ENCODE results near the gene GNA14.
"Not testable (repeated sequence)": the region's sequence is repeated elsewhere in the genome, so short reads cannot be mapped to it uniquely, and the experiment has no call there.

Gene GNA14

DNA sequence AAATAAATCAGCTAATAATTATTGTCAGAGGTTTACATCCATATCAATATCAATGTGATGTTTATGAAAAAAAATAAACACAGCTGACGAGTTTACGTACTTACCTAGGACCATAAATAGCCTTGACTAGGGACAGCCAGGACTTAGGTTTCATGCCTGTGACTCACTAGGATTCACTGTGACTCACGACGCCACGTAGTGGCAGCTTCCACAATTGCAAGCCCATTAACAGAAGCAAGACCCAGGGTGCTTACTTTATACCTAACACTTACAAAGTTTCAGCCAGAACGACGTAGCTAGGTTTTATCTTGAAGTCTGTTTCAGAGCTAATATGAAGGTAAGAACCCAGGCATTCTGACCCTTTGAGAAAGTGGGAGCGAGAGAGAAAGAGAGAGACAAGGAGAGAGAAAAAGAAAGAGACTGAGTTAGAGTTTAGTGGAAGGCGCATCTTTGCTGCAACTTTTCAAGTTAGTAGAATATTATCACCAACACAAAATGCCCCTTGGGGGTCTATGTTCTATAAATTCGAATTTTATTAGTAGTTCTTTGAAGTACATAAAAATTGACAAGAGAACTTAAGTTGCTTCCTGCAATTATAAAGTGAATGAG, 191.2 kb downstream of the GNA14 start:
- TF ChIP-seq POLR2A (IDR thresholded peaks at IDR 0.05; ENCODE audit: low read length) (no peak), GATA1 (IDR thresholded peaks at IDR 0.05; ENCODE audit: low read depth, low read length) (no peak)
- DNase-seq, result peak; percentile 80 to 89

DNA sequence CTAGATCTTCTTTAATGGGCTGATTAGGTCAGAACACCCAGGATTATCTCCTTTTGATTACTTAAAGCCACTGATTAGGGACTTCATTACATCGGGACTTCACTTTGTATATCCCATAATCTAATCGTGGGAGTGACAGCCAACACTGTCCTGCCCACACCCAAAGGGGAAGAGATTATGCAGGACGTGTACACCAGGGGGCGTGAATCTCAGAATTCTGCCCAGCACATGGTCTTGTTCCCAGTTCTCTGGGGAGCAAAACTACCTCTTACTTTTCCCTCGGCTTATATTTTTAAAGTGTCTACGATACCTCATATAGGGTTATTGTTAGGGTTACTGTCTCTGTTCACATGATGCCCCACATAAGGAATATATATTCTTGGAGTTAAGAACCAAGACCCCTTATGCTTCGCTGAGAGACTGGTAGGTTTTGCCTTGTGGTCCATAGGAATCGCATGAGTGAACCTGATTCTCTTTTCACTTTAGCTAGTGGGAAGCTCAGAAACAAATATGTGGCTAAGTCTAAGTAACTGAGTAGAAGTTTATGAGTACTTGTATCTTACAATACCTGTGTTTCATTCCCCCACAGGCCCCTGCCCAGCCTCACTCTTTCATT, 192.7 kb downstream of the GNA14 start:
- peak; percentile 66 to 75 for DNase-seq
- TF ChIP-seq POLR2A (IDR thresholded peaks at IDR 0.05; ENCODE audit: low read length) (no peak), GATA1 (IDR thresholded peaks at IDR 0.05; ENCODE audit: low read depth, low read length) (no peak)

DNA sequence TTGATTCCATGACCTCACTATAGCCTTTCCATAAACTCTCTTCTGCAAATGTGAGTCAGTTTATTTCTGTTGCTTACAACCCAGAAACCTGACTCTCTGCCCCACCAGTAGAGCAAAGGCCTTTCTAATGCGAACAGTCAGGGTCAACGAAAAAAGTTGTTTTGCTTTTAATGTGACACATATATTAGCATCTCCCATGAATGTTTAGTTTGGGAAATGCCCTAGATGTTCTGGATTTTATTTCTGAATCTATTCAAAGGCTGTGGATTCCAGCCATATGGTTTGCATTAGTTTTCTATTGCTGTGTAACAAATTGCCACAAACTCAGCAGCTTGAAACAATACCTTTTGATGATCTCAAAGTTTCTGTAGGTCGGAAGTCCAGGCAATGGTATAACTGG, 193.5 kb downstream of the GNA14 start:
- no peak for DNase-seq
- no peak for TF ChIP-seq POLR2A (IDR thresholded peaks at IDR 0.05; ENCODE audit: low read length)
- no peak for TF ChIP-seq GATA1 (IDR thresholded peaks at IDR 0.05; ENCODE audit: low read depth, low read length)

DNA sequence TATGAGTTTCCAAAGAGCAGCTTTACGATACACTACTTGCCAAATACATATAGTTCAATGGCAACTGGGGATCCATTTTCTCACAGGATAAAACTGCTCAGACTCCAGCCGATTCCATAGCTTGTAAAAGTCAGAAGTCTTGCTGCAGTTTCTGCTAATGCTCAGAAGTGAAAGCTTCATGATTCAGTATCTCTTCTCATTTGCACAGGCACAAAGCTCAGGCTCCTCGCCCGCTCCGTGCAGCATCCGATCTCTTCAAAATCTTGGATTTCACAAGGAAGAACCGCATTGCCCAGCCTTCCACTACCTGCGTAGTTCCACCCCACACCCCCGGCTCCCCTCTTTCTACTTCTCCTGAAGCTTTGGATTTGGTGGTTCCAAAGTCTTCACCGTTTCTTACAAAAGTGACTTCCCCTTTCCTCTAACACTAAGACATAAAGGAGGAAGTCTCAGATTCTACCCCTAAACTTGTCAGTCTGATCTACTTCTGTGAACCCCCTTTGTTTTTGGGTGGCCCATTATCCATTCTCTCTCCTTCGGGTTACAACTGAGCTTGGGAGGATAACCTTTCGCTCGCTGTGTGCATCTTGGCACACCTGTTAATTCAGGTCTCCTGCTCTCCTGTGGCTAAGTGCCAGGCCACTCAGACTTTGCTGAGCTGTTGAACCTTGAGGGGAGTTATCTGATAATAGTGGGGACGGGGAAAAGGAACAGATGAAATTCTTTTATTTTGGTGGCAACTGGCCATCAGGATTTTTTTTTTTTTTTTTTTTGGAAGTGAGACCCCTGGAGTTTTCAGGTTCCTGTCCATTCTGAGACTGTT, 194.1 kb downstream of the GNA14 start:
- TF ChIP-seq POLR2A (IDR thresholded peaks at IDR 0.05; ENCODE audit: low read length), result no peak
- no peak for TF ChIP-seq GATA1 (IDR thresholded peaks at IDR 0.05; ENCODE audit: low read depth, low read length)
- no peak for DNase-seq

DNA sequence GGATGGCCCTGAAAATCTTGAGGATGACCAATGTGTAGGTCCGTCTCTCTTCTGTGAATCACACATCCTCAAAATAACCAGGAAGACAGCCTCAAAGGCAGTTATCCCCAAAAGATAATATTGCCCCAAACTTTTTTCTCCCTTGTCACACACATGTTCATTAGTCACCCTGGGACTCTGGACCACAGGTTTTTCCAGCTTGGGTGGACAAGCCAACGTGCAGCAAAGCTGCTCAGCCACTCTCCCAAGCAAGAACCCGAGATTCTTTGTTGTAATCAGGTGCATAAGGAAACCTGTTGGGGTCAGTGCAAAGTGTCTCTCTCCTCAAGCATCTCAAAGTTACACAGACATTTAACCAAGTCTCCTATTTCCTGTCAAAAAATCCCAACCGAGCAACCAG, 196.6 kb downstream of the GNA14 start:
- TF ChIP-seq POLR2A (IDR thresholded peaks at IDR 0.05; ENCODE audit: low read length), result no peak
- DNase-seq, result no peak

DNA sequence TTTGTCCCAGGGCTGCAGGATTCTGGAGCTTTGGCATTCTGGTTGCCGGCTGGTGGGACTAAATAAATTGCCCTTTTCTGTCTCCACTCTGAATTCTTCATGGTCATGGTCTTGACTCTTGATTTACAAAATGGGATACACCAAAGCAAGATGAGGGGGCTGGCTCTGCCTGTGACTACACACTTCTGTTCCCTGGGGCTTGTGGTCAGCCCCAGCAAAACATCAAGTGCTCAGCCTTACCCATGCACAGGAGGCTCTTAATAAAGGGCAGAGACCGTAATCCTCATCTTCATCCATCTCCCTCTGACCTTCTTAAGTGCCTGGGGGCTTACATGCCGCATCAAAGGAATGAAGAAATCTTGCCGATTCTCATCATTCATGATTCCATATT, 198.0 kb downstream of the GNA14 start:
- TF ChIP-seq POLR2A (IDR thresholded peaks at IDR 0.05; ENCODE audit: low read length), result no peak
- no peak for TF ChIP-seq GATA1 (IDR thresholded peaks at IDR 0.05; ENCODE audit: low read depth, low read length)
- DNase-seq, result no peak

DNA sequence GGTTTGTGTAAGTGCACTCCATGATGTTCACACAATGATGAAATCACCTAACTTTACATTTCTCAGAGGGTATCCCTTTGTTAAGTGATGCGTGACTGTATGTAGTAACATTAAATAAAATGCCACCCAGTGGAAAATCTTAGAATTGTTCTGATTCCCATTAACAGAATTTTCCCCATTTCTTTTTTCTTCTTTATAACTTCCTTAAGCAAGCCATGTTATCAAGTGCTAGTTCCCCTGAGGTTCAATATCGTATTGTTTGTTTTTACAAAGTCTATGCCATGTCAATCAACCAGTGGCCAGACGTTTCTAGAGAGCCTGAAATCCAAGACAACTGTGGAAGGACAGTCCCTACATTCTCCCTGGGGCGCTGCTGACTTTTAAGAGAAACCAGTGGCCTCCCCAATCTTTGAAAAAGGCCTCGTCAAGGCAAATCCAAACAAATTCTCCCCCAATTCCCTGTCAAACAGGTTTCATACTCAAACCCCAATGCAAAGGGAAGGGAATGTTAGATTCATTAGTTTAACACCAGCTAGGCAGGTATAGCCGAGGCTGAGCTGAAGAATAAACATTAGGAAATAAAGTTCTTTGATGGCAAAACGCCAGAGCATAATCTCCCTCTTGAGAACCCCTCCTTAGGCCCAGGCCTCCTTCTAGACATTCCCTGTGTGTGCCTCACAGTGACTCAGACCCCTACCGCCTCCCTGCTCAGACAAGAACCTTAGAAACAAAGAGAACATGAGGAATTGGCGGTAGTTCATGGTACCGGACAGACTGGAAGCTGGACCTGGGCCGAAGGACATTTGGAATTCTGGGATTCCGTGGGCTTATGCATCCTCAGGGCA, 198.7 kb downstream of the GNA14 start:
- TF ChIP-seq POLR2A (IDR thresholded peaks at IDR 0.05; ENCODE audit: low read length) (no peak), GATA1 (IDR thresholded peaks at IDR 0.05; ENCODE audit: low read depth, low read length) (no peak)
- DNase-seq, result no peak

DNA sequence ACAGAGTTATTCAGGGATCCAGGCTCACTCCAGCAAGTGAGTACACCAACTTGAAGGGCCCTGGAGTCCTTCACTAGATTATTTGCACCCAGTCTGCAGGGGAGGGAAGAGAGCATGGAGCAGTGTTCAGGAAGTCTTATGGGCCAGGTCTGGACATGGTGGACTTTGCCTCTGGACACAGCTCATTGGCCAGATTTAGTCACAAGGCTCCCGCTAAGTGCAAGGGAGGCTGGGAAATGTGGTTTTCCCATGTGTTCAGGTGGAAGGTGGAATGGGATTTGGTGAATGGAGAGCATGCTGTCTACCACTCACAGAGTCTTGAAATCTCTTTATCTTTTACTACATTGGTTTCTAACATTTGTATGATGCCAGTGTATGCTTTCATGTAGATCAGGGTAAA, 200.5 kb downstream of the GNA14 start:
- no peak for DNase-seq
- no peak for TF ChIP-seq GATA1 (IDR thresholded peaks at IDR 0.05; ENCODE audit: low read depth, low read length)
- TF ChIP-seq POLR2A (IDR thresholded peaks at IDR 0.05; ENCODE audit: low read length), result no peak

DNA sequence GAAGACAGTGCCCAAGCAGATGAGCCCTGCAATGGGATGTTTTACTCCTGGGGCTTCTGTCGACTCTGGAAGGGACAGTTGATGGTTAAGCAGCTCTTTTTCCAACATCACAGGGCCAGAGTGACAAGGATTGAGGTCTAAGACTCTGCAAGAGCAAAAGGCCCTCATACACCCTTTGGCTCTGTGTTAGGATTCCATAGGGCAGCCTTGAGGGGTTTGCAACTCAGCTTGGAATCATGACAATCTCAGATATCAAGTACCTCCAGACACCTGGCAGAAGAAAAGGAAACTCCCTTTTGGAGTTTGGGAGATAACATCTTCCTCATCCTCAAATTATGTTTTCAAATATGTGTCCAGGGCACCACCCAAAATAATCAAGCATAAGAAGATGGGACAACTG, 205.7 kb downstream of the GNA14 start:
- DNase-seq, result no peak
- no peak for TF ChIP-seq POLR2A (IDR thresholded peaks at IDR 0.05; ENCODE audit: low read length)
- TF ChIP-seq GATA1 (IDR thresholded peaks at IDR 0.05; ENCODE audit: low read depth, low read length), result no peak

DNA sequence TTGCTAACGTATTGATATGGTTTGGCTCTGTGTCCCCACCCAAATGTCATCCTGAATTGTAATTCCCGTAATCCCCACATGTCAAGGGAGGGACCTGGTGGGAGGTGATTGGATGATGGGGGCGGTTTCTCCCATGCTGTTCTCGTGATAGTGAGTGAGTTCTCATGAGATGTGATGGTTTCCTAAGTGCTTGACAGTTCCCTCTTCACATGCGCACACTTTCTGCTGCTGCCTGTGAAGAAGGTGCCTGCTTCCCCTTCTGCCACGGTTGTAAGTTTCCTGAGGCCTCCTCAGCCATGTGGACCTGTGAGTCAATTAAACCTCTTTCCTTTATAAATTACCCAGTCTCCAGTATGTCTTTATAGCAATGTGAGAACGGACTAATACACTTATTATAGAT, 207.0 kb downstream of the GNA14 start:
- DNase-seq, result not testable (repeated sequence)

DNA sequence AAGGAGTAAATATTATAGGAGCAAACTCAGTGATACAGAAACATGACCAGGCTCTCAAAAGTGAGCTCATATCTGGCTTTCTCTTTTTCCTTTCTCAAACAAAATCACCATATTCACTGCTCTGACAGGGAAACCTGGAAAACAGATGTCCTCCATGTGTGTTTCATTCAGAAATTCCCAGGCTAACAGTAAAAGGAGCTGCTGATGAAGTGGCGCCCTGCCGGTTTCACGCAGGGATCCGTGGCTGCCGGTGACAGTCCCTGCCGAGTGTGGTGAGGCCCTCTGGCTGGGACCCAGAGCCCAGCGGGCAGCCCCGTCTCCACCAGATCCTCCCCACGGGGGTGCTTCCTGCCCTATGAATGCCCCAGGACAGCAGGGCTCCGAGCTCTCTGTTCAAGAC, 208.1 kb downstream of the GNA14 start:
- DNase-seq, result no peak
- TF ChIP-seq GATA1 (IDR thresholded peaks at IDR 0.05; ENCODE audit: low read depth, low read length) (no peak), POLR2A (IDR thresholded peaks at IDR 0.05; ENCODE audit: low read length) (no peak)

DNA sequence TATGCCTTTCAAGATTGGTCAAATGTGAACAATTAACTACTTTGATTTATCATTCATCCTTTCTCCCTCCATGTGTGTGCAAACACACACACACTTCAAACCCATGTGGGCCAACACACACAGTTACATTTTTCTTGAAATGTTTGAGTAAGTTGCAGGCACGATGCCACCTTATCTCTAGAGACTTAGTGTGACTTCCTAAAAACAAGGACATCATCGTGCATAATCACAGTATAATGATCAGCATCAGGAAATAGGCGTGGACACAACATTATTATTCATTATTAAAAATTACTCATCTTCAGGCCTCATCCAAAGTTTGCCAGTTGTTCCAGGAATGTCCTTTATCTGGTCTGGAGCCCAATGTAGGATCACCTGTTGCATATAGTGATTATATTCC, 209.5 kb downstream of the GNA14 start:
- no peak for DNase-seq
- TF ChIP-seq POLR2A (IDR thresholded peaks at IDR 0.05; ENCODE audit: low read length), result no peak
- TF ChIP-seq GATA1 (IDR thresholded peaks at IDR 0.05; ENCODE audit: low read depth, low read length), result no peak

DNA sequence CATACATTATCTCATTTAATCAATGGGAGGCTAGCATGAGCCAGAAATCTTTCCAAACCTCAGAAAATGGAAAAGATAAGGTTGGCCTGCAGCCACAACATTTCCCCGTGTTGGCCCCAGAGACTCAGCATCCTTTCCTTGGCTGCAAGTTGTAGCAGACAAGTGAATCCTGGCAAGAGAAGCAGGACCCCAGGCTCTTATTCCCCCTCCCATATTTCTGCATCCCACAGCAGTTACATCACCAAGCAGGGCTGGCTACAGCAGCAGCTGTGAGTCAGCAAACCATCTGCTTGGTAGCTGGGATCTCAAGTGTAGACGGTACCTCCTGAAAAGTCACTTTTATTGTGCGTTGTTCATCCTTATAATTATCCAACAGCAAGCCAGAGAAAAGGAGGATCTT, 212.4 kb downstream of the GNA14 start:
- no peak for TF ChIP-seq POLR2A (IDR thresholded peaks at IDR 0.05; ENCODE audit: low read length)
- TF ChIP-seq GATA1 (IDR thresholded peaks at IDR 0.05; ENCODE audit: low read depth, low read length), result no peak
- no peak for DNase-seq

DNA sequence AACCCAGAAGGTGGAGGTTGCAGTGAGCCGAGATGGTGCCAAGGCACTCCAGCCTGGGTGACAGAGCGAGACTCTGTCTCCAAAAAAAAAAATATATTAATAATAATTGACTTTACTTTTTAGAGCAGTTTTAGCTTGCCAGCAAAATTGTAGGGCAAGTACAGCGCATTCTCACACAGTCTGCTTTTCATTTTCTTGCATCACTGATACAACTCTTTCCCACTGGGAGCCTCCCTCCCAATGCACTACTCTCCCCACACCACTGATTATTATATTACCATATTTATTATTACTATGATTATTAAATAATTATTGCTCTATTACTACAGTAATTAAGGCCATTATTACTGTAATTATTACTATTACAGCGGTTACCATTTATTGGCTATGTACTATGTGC, 212.8 kb downstream of the GNA14 start:
- TF ChIP-seq GATA1 (IDR thresholded peaks at IDR 0.05; ENCODE audit: low read depth, low read length), result no peak
- no peak for DNase-seq
